Mesendoderm (in vitro differentiated cells): Measurements from ENCODE around the gene FAM120B.

Experiments used
- DNase-seq: peaks from one replicate; pipeline ENCODE4 v3.0.0; 2013
- H2AK5ac ChIP-seq: 2 replicates; pipeline ENCODE4 v1.6.1; 2013; ENCODE audit warnings: low read length, inconsistent platforms
- H2BK120ac ChIP-seq: 2 replicates; pipeline ENCODE4 v1.6.1; 2013; ENCODE audit warnings: low read depth, mild to moderate bottlenecking, low read length, moderate library complexity, mixed read lengths
- H2BK15ac ChIP-seq: replicated peaks from 2 replicates; pipeline ENCODE4 v1.6.1; 2013; ENCODE audit warnings: low read depth, mild to moderate bottlenecking, moderate library complexity
- H2BK5ac ChIP-seq: 2 replicates; pipeline ENCODE4 v1.6.1; 2013; ENCODE audit warnings: low read length, inconsistent platforms
- H3K18ac ChIP-seq: 2 replicates; pipeline ENCODE4 v1.6.1; 2013; ENCODE audit warnings: mild to moderate bottlenecking, low read length, mixed read lengths
- H3K23ac ChIP-seq: one replicate; pipeline ENCODE4 v1.6.1; 2013; ENCODE audit warnings: low read length
- H3K27ac ChIP-seq: 2 replicates; pipeline ENCODE4 v1.5.1; 2013; ENCODE audit warnings: low read depth, mild to moderate bottlenecking, inconsistent platforms, low read length, moderate library complexity
- H3K27me3 ChIP-seq: 2 replicates; pipeline ENCODE4 v1.6.1; 2013; ENCODE audit warnings: low read length, control low read depth, mild to moderate bottlenecking, inconsistent platforms; ENCODE audit not compliant: insufficient read depth, poor library complexity
- H3K36me3 ChIP-seq: 2 replicates; pipeline ENCODE4 v1.6.1; 2013; ENCODE audit warnings: low read length, inconsistent platforms; ENCODE audit not compliant: control insufficient read depth, insufficient read depth
- H3K4ac ChIP-seq: one replicate; pipeline ENCODE4 v1.6.1; 2013; ENCODE audit warnings: low read depth, mild to moderate bottlenecking, low read length, moderate library complexity
- H3K4me1 ChIP-seq: 2 replicates; pipeline ENCODE4 v1.6.1; 2013; ENCODE audit warnings: low read depth, low read length, inconsistent platforms; ENCODE audit not compliant: control insufficient read depth
- H3K4me2 ChIP-seq: 2 replicates; pipeline ENCODE4 v1.6.1; 2013; ENCODE audit warnings: low read length
- H3K4me3 ChIP-seq: 2 replicates; pipeline ENCODE4 v1.5.1; 2013; ENCODE audit warnings: mild to moderate bottlenecking, low read length
- H3K56ac ChIP-seq: one replicate; pipeline ENCODE4 v1.6.1; 2013; ENCODE audit warnings: low read length
- H3K79me1 ChIP-seq: 2 replicates; pipeline ENCODE4 v1.6.1; 2013; ENCODE audit warnings: low read length, inconsistent platforms
- H3K79me2 ChIP-seq: 2 replicates; pipeline ENCODE4 v1.6.1; 2013; ENCODE audit warnings: mild to moderate bottlenecking, low read length; ENCODE audit not compliant: control insufficient read depth, insufficient read depth
- H3K9ac ChIP-seq: 2 replicates; pipeline ENCODE4 v1.6.1; 2013; ENCODE audit warnings: low read length, inconsistent platforms
- H4K5ac ChIP-seq: one replicate; pipeline ENCODE4 v1.6.1; 2013; ENCODE audit warnings: low read length
- H4K8ac ChIP-seq: one replicate; pipeline ENCODE4 v1.6.1; 2013; ENCODE audit warnings: low read depth, mild to moderate bottlenecking, control low read depth, low read length, moderate library complexity
- WGBS: extraction: QIAGEN DNeasy Blood & Tissue Kit; methylation state at CpG from one replicate; pipeline ENCODE4 v1.1.7; 2013; ENCODE audit warnings: low lambda C conversion rate, missing lambda C conversion rate; ENCODE audit not compliant: insufficient coverage; ENCODE audit errors: extremely low coverage; 5-methylcytosine and 5-hydroxymethylcytosine counted together

FAM120B gene

DNA sequence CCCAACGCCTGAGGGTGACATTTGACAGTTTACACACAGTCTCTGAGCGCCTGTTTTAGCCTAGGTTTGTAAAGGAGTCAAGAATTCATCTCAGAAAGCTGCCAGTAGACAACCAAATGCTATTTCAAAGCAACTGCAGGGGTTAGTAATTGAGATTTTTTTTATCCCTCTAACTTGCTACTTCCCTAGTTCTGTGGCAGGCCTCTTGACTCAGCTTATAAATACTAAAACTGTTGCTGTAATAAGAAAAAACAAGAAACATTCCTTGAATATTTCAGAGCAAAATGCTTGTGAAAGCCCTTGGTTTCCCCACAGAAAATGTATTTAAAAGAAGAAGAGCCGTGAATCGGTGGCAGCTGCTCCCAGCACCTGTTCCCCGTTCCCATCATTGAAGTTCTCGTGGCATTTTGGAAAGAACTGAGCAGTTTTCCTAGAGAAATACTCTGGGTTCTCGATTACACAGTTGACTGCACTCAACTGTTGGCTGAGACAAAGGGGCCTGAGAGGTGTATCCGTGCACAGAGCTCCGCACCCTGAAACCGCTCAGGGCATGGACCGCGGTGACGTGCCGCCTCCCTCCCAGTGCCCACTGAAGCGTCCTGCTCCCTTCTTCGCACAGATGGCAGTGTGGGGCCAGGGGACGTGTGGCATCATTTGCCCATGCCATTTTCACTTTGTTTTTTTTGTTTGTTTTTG lies 36.6 kb upstream of the FAM120B start:
- no peak overlapping the region for H2BK120ac ChIP-seq
- no peak for DNase-seq
- H2AK5ac ChIP-seq = no peak overlapping the region
- no peak overlapping the region for H3K9ac ChIP-seq
- H3K23ac ChIP-seq = no peak overlapping the region
- WGBS = no CpG with 5 or more reads among the region's 17 CpGs
- H2BK15ac ChIP-seq = no peak overlapping the region
- H4K8ac ChIP-seq = no peak overlapping the region
- H3K4me1 ChIP-seq = peaks cover 2% of the 10 kb centered on the region
- no peak overlapping the region for H3K4me3 ChIP-seq
- H3K4me2 ChIP-seq = no peak overlapping the region
- no peak overlapping the region for H3K18ac ChIP-seq
- H3K79me1 ChIP-seq = no peaks in the 10 kb centered on the region
- no peak overlapping the region for H3K27ac ChIP-seq
- no peaks in the 10 kb centered on the region for H3K36me3 ChIP-seq
- no peaks in the 10 kb centered on the region for H3K27me3 ChIP-seq
- H3K56ac ChIP-seq = no peak overlapping the region
- H3K4ac ChIP-seq = no peak overlapping the region
- no peaks in the 10 kb centered on the region for H3K79me2 ChIP-seq
- H2BK5ac ChIP-seq = no peak overlapping the region
- H4K5ac ChIP-seq = no peak overlapping the region

DNA sequence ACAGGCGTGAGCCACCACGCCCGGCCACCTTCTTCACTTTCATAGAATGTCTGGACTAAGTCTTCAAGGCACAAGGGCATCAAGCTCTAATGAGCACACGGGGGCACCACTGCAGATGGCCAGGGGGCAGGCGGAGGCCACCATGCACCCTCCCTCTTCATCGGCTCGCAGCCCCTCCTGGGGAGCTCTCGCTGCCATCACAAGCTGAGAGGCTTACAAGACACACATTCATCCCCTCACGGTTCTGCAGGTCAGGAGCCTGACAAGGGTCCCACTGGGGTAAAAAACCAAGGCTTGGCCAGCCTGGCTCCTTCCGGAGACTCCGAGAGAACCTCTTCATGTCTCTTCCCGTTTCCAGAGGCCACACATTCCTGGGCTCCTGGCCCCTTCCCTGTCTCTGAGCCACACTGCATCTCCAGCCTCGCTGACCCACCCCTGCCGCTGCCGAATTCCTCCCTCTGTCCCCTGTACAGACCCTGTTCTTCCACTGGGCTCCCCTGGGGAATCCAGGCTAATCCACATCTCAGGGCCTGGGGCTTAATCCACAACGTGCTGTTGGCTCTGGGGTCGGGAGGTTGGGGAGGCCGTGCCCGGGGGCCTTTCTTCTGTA lies 35.5 kb upstream of the FAM120B start:
- no peak overlapping the region for H3K4me2 ChIP-seq
- H2AK5ac ChIP-seq = no peak overlapping the region
- H3K79me1 ChIP-seq = no peaks in the 10 kb centered on the region
- H2BK120ac ChIP-seq = no peak overlapping the region
- H3K4ac ChIP-seq = no peak overlapping the region
- H3K27ac ChIP-seq = no peak overlapping the region
- H3K23ac ChIP-seq = no peak overlapping the region
- peaks cover 2% of the 10 kb centered on the region for H3K4me1 ChIP-seq
- H3K18ac ChIP-seq = no peak overlapping the region
- H4K8ac ChIP-seq = no peak overlapping the region
- no CpG with 5 or more reads among the region's 19 CpGs for WGBS
- no peak overlapping the region for H2BK5ac ChIP-seq
- no peak overlapping the region for H4K5ac ChIP-seq
- H3K56ac ChIP-seq = no peak overlapping the region
- H3K36me3 ChIP-seq = no peaks in the 10 kb centered on the region
- H3K4me3 ChIP-seq = no peak overlapping the region
- no peak overlapping the region for H2BK15ac ChIP-seq
- no peaks in the 10 kb centered on the region for H3K27me3 ChIP-seq
- H3K79me2 ChIP-seq = no peaks in the 10 kb centered on the region
- peak; percentile 35 for DNase-seq
- no peak overlapping the region for H3K9ac ChIP-seq

DNA sequence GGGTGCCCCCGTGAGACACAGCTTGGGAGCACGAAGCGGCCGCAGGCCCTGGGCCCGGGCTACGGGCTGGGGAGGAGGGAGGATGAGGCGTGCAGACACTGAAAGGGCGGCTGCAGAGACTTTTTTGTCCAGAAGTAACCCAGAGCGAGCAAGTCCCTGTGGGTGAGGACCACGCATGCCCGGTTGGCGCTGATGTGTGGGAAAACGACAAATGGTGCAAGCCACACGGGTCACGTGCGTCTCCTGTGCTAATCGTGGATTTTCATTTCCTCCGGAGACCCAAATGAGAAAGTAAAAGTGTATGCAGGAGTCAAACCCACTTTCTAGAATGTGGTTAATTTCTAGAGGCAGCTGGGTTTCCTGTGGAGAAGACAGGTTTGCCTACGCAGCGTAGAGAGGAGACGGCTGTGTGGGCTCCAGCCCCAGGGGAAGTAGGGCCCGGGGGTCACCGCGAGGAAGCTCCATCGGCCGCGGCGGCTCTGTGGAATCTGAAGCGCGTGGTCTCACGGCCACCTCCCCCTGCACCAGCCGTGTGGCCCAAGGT lies 34.7 kb upstream of the FAM120B start:
- Histone ChIP-seq H3K9ac (no peak overlapping the region), H3K4me2 (no peak overlapping the region), H2BK15ac (no peak overlapping the region), H3K18ac (no peak overlapping the region), H3K56ac (no peak overlapping the region), H3K79me1 (no peaks in the 10 kb centered on the region), H2BK5ac (no peak overlapping the region), H3K4ac (no peak overlapping the region), H3K4me3 (no peak overlapping the region), H3K4me1 (peaks cover 2% of the 10 kb centered on the region), H3K27ac (no peak overlapping the region), H3K36me3 (no peaks in the 10 kb centered on the region), H4K5ac (no peak overlapping the region), H3K79me2 (no peaks in the 10 kb centered on the region), H3K23ac (no peak overlapping the region), H2AK5ac (no peak overlapping the region), H3K27me3 (no peaks in the 10 kb centered on the region), H4K8ac (no peak overlapping the region), H2BK120ac (no peak overlapping the region)
- WGBS = no CpG with 5 or more reads among the region's 32 CpGs
- DNase-seq = no peak

- no peak for DNase-seq
- no peak overlapping the region for H2BK5ac ChIP-seq
- H3K23ac ChIP-seq = no peak overlapping the region
- no peaks in the 10 kb centered on the region for H3K27me3 ChIP-seq
- no peak overlapping the region for H4K5ac ChIP-seq
- H3K9ac ChIP-seq = no peak overlapping the region
- no peak overlapping the region for H4K8ac ChIP-seq
- H3K4me2 ChIP-seq = no peak overlapping the region
- no peak overlapping the region for H2AK5ac ChIP-seq
- no peak overlapping the region for H3K4ac ChIP-seq
- H3K79me1 ChIP-seq = no peaks in the 10 kb centered on the region
- H3K36me3 ChIP-seq = no peaks in the 10 kb centered on the region
- no peak overlapping the region for H2BK120ac ChIP-seq
- no peak overlapping the region for H3K18ac ChIP-seq
- H3K4me1 ChIP-seq = peaks cover 2% of the 10 kb centered on the region
- no peak overlapping the region for H3K27ac ChIP-seq
- H3K56ac ChIP-seq = no peak overlapping the region
- H3K4me3 ChIP-seq = no peak overlapping the region
- WGBS = no CpG with 5 or more reads among the region's 30 CpGs
- H3K79me2 ChIP-seq = no peaks in the 10 kb centered on the region
- no peak overlapping the region for H2BK15ac ChIP-seq
These were observed 34.1 kb upstream of the FAM120B start for GRCh38 chr6:170272341-170273065.

GRCh38 chr6:170273191-170273590 lies 33.4 kb upstream of the FAM120B start:
- H3K18ac ChIP-seq = no peak overlapping the region
- H3K27me3 ChIP-seq = no peaks in the 10 kb centered on the region
- DNase-seq = no peak
- H3K4me2 ChIP-seq = no peak overlapping the region
- H3K36me3 ChIP-seq = no peaks in the 10 kb centered on the region
- no peaks in the 10 kb centered on the region for H3K79me2 ChIP-seq
- no peak overlapping the region for H2BK15ac ChIP-seq
- H2AK5ac ChIP-seq = no peak overlapping the region
- H2BK120ac ChIP-seq = no peak overlapping the region
- H3K4me3 ChIP-seq = no peak overlapping the region
- H3K23ac ChIP-seq = no peak overlapping the region
- WGBS = no CpG with 5 or more reads among the region's 23 CpGs
- no peak overlapping the region for H3K56ac ChIP-seq
- H2BK5ac ChIP-seq = no peak overlapping the region
- H3K27ac ChIP-seq = no peak overlapping the region
- H4K8ac ChIP-seq = no peak overlapping the region
- no peaks in the 10 kb centered on the region for H3K79me1 ChIP-seq
- no peak overlapping the region for H3K9ac ChIP-seq
- H3K4me1 ChIP-seq = peaks cover 2% of the 10 kb centered on the region
- H4K5ac ChIP-seq = no peak overlapping the region
- no peak overlapping the region for H3K4ac ChIP-seq
